Retinal pigment epithelial cell (primary cell): ENCODE measurements around the gene PPA1.
"Not testable (repeated sequence)": the region's sequence is repeated elsewhere in the genome, so short reads cannot be mapped to it uniquely, and the experiment has no call there.

ENCODE experiments used
- DNase-seq: peaks from one replicate; pipeline ENCODE4 v3.0.0-alpha.2; 2010; ENCODE audit warnings: low read depth
- H3K4me3 ChIP-seq: 2 replicates; pipeline ENCODE4 v1.5.1; 2011; ENCODE audit warnings: mild to moderate bottlenecking, low read length, control low read depth, moderate library complexity
- CTCF ChIP-seq: conservative IDR thresholded peaks from 2 replicates; pipeline ENCODE4 v1.5.1; 2011; ENCODE audit warnings: low read depth, low read length, control low read depth, inconsistent platforms

The PPA1 gene

DNA sequence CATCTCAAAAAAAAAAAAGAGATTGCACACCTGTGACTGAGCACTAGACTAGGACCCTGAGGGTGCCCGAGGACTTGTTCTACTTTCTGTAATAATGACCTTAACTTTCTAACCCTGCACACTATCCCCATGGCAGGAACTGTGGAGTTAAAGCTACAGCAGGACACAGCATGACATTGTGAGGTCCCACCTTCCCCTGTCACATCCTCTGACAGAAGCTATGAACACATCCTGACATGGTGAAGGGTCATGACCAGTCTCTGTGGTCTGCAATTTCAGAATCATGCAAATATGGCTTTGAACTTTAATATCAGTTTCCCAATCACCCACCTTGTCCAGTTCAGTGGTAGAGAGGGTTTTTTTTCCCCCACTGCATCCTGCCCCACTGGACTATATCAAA is 44.5 kb downstream of the PPA1 start:
- no peak overlapping the region for H3K4me3 ChIP-seq
- DNase-seq: no peak
- TF ChIP-seq CTCF: no peak

DNA sequence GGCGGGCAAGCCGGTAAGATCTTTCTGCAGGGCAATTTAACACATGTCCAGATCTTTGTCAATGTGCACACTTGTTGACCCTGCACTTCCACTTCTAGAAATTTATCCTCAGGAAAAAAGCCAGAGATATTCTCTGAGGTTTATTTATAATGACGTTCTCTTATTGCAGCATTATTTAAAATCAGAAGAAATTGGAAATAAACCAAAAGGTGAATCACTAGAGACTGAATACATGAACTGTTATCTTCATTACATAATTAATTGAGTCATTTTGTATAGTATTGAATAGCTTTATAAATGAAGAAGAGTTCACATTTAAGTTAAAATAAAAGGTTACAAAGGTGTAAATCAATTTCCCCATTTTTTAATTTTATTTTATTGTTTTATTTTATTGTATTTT is 46.7 kb downstream of the PPA1 start:
- H3K4me3 ChIP-seq: no peak overlapping the region
- no peak for TF ChIP-seq CTCF
- DNase-seq: no peak

DNA sequence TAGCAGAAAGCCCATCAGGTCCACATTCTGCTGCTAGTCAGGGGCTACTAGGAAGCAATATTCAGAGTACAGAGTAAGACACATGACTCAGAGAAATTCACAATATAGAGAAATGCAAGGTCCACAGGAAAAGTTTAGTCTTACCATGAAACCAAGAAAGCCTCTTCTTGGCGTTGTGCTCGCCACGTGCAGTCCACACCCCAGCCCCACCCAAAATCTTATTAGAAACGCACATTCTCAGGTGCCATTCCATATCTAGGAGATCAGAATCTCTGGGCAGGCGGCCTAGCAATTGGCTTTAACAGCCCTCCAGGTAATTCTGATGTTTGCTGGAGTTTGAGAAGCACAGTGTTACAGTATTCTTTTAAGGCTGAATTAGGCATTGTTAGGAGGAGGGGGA is 47.1 kb downstream of the PPA1 start:
- TF ChIP-seq CTCF: no peak
- no peak for DNase-seq
- H3K4me3 ChIP-seq: no peak overlapping the region

DNA sequence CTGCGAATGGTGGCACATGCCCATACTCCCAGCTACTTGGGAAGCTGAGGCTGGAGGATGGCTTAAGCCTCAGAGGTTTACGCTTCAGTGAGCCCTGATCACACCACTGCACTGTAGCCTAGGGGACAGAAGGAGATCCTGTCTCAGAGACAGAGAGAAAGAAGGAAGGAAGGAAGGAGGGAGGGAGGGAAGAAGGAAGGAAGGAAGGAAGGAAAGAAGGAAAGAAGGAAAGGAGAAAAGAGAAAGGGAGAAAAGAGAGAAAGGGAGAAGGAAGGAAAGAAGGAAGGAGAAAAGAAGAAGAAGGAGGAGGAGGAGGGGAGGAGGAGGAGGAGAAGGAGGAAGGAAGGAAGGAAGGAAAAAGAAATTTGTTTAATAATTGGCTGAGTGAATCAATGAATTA is 49.9 kb downstream of the PPA1 start:
- H3K4me3 ChIP-seq: no peak overlapping the region
- TF ChIP-seq CTCF: no peak
- DNase-seq: no peak

DNA sequence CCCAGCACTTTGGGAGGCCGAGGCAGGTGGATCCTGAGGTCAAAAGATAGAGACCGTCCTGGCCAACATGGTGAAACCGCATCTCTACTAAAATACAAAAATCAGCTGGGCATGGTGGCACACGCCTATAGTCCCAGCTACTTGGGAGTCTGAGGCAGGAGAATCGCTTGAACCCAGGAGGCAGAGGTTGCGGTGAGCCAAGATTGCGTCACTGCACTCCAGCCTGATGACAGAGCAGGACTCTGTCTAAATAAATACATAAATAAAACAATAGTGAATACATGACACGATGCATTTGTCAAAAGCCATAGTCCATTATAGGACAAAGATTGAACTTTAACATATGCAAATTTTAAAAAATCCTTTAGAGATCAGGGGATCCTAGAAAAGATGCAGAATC is 54.0 kb downstream of the PPA1 start:
- not testable (repeated sequence) for DNase-seq, H3K4me3 ChIP-seq

DNA sequence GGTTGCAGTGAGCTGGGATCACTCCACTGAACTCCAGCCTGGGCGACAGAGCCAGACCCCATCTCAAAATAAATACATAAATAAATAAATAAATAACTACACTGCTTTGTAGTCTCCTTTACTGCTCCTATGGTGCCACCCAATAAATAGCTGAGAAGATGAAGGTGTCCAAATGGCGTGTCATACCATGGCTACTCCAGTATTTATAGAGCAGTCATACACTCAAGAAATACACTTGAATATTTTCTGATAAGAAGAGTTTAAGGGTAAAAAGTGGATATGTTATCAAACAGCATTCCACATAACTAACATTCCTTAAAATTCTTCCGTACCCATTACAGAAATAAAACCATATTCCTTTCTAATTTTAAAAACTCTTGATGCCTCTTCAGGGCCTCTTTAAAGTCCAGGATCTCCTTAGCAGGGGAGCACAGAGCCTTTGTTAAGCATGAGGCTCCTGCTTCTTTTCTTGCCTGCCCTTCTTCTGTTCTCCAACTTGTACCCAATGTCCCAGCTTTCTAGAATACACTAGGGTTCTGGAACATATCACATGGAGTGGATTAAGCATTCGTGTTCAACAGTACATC is 55.0 kb downstream of the PPA1 start:
- no peak for TF ChIP-seq CTCF
- no peak overlapping the region for H3K4me3 ChIP-seq
- DNase-seq: no peak

DNA sequence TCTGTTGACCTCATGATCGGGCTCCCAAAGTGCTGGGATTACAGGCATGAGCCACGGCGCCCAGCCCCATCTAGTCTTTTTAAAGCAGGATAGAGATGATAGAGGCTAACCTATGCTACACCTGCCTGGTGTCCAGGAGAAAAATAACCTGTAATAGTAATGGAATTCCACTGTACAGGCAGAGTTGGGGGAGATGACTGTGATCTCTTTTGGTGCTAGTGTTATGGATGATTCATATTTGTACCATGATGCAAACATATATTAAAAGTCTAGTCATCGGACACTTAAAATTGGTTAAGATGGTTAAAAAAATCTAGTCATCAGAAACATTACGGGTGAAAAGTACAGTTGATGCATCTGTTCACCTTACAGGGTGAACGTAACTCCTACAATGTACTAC is 56.8 kb downstream of the PPA1 start:
- H3K4me3 ChIP-seq: no peak overlapping the region
- no peak for TF ChIP-seq CTCF
- DNase-seq: no peak

DNA sequence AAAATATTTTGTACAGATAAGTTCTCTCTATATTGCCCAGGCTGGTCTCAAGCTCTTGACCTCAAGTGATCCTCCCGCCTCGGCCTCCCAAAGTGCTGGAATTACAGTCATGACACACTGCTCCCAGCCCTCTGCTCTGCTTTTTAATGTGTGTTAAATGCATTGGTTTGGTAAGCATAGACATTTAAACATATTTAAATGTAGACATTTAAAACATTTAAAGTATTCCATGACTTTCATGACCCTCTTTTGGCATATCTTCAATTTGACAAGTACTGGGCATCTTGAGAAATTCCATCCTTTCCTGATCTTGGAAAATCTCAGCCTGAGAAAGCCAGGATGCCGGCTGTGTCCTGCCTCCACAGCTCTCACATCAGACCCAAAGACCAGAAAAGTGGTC is 57.7 kb downstream of the PPA1 start:
- no peak for DNase-seq
- no peak overlapping the region for H3K4me3 ChIP-seq
- no peak for TF ChIP-seq CTCF
